Thyroid gland (tissue), 4 donors: ENCODE measurements around the gene FAM221B. TPM values are rescaled to one million over a fixed set of nuclear protein-coding genes. Genes with fewer than 3 reads are reported as not detected.

Source experiments
- DNase-seq, 2 donors: peaks; one replicate each; pipeline ENCODE4 v3.0.0-alpha.2; 2019
- H3K27ac ChIP-seq, 3 donors: fragments of 200-600 bp; sonication (generic); 1 replicate in 2 of 3; 2 replicates in 1 of 3; pipeline ENCODE4 v1.5.1; 2016 to 2019; ENCODE audit warnings: mild to moderate bottlenecking in 1 of 3, moderate library complexity in 1 of 3
- H3K27me3 ChIP-seq: fragments of 200-600 bp; sonication (generic); one replicate; pipeline ENCODE4 v1.5.1; 2019
- H3K36me3 ChIP-seq, 2 donors: fragments of 200-600 bp; sonication (generic); one replicate each; pipeline ENCODE4 v1.5.1; 2016 to 2019
- H3K4me1 ChIP-seq, 2 donors: fragments of 200-600 bp; sonication (generic); one replicate each; pipeline ENCODE4 v1.5.1; 2017 to 2019
- H3K4me3 ChIP-seq, 3 donors: fragments of 200-600 bp; sonication (generic); replicated peaks in 1 of 3; 1 replicate in 2 of 3; 2 replicates in 1 of 3; pipeline ENCODE4 v1.5.1; 2016; ENCODE audit warnings: mild to moderate bottlenecking in 1 of 3
- H3K9me3 ChIP-seq: fragments of 200-600 bp; sonication (generic); one replicate; pipeline ENCODE4 v1.5.1; 2017
- CTCF ChIP-seq, 6 experiments: fragments of 200-600 bp in 3 of 6; fragments of 450-650 bp in 3 of 6; sonication (generic) in 3 of 6; IDR thresholded peaks; one replicate each; pipeline ENCODE4 v1.5.1; 2016 to 2019; ENCODE audit warnings: antibody characterized with exemption in 6 of 6, mild to moderate bottlenecking in 2 of 6, inconsistent platforms in 1 of 6, moderate library complexity in 1 of 6
- POLR2A ChIP-seq, 2 donors: fragments of 450-650 bp; IDR thresholded peaks; one replicate each; pipeline ENCODE4 v1.6.1; 2017; ENCODE audit warnings: antibody characterized with exemption in 2 of 2, mild to moderate bottlenecking in 2 of 2, moderate library complexity in 1 of 2
- WGBS, 2 donors: methylation state at CpG; one replicate each; pipeline ENCODE4 v1.1.5; 2017; 5-methylcytosine and 5-hydroxymethylcytosine counted together
- intact Hi-C: fragments of 100-400 bp; cut with DNase I; formaldehyde crosslinking; loops from one replicate; pipeline ENCODE4 v1.15.1; 2023
- total RNA-seq, 4 donors: library from RNA; depleted of rRNA; stranded (reverse); fragments of >200 nt; gene quantifications; one replicate each; pipeline ENCODE4 v1.2.3, GENCODE V29; 2016

The FAM221B gene
- total RNA-seq, 4 donors from 2014 or later = not detected

GRCh38 chr9:35810122-35810521 is 18.4 kb downstream of the FAM221B start:
- 98 to 99% methylated on average over 7 of the region's 7 CpGs for WGBS, 2 donors
- Histone ChIP-seq H3K27me3 (no peaks in the 10 kb centered on the region), H3K36me3 (peaks cover 0 to 17% of the 10 kb centered on the region in 2 donors), H3K27ac (no peak overlapping the region), H3K4me1 (peaks cover 22 to 32% of the 10 kb centered on the region in 2 donors), H3K9me3 (no peaks in the 10 kb centered on the region), H3K4me3 (no peak overlapping the region)
- intact Hi-C loops = no loop called here
- no peak for DNase-seq
- TF ChIP-seq POLR2A (IDR thresholded peaks at IDR 0.05) (no peak), CTCF (IDR thresholded peaks at IDR 0.05) (no peak)

- WGBS, 2 donors = 95 to 98% methylated on average over 9 of the region's 9 CpGs
- DNase-seq = no peak
These were observed 20.1 kb downstream of the FAM221B start for GRCh38 chr9:35808433-35808832.

GRCh38 chr9:35806101-35806500 is 22.4 kb downstream of the FAM221B start:
- H3K36me3 ChIP-seq = peaks cover 0 to 22% of the 10 kb centered on the region in 2 donors
- WGBS, 2 donors = 96 to 98% methylated on average over 8 of the region's 8 CpGs

More at GRCh38 chr9:35808433-35808832, 20.1 kb downstream of the FAM221B start:
- H3K27me3 ChIP-seq = no peaks in the 10 kb centered on the region
- H3K36me3 ChIP-seq = peaks cover 0 to 17% of the 10 kb centered on the region in 2 donors
- intact Hi-C loops = no loop called here
- H3K4me3 ChIP-seq = no peak overlapping the region
- H3K4me1 ChIP-seq = peaks cover 15 to 22% of the 10 kb centered on the region in 2 donors
- no peak for TF ChIP-seq POLR2A (IDR thresholded peaks at IDR 0.05)
- no peak for TF ChIP-seq CTCF (IDR thresholded peaks at IDR 0.05)
- H3K27ac ChIP-seq = no peak overlapping the region
- H3K9me3 ChIP-seq = no peaks in the 10 kb centered on the region

GRCh38 chr9:35801328-35802128 is 27.0 kb downstream of the FAM221B start:
- WGBS, 2 donors = 93 to 98% methylated on average over 10 to 13 of the region's 13 CpGs
- intact Hi-C loops = no loop called here
- DNase-seq = no peak
- no peak overlapping the region for H3K27ac ChIP-seq
- H3K36me3 ChIP-seq = peaks cover 0 to 12% of the 10 kb centered on the region in 2 donors
- no peaks in the 10 kb centered on the region for H3K4me1 ChIP-seq
- no peaks in the 10 kb centered on the region for H3K27me3 ChIP-seq
- H3K4me3 ChIP-seq = no peak overlapping the region
- no peaks in the 10 kb centered on the region for H3K9me3 ChIP-seq
- TF ChIP-seq CTCF (IDR thresholded peaks at IDR 0.05) (no peak), POLR2A (IDR thresholded peaks at IDR 0.05) (no peak)

More at GRCh38 chr9:35806101-35806500, 22.4 kb downstream of the FAM221B start:
- peaks cover 0 to 2% of the 10 kb centered on the region in 2 donors for H3K4me1 ChIP-seq
- no peak overlapping the region for H3K4me3 ChIP-seq
- intact Hi-C loops = no loop called here
- H3K9me3 ChIP-seq = no peaks in the 10 kb centered on the region
- H3K27ac ChIP-seq = no peak overlapping the region
- TF ChIP-seq POLR2A (IDR thresholded peaks at IDR 0.05) = no peak
- no peak for TF ChIP-seq CTCF (IDR thresholded peaks at IDR 0.05)
- H3K27me3 ChIP-seq = no peaks in the 10 kb centered on the region
- no peak for DNase-seq

GRCh38 chr9:35800530-35800929 is 28.0 kb downstream of the FAM221B start:
- H3K9me3 ChIP-seq = no peaks in the 10 kb centered on the region
- no peak overlapping the region for H3K4me3 ChIP-seq
- intact Hi-C loops = no loop called here
- DNase-seq = no peak
- H3K27me3 ChIP-seq = no peaks in the 10 kb centered on the region
- H3K4me1 ChIP-seq = no peaks in the 10 kb centered on the region
- TF ChIP-seq POLR2A (IDR thresholded peaks at IDR 0.05) (no peak), CTCF (IDR thresholded peaks at IDR 0.05) (no peak)
- no peak overlapping the region for H3K27ac ChIP-seq
- peaks cover 0 to 5% of the 10 kb centered on the region in 2 donors for H3K36me3 ChIP-seq
- WGBS, 2 donors = 88 to 90% methylated on average over 7 of the region's 7 CpGs
